ENCODE data around the gene CD96.
"Not testable (repeated sequence)": the region's sequence is repeated elsewhere in the genome, so short reads cannot be mapped to it uniquely, and the experiment has no call there.

Gene CD96

DNA sequence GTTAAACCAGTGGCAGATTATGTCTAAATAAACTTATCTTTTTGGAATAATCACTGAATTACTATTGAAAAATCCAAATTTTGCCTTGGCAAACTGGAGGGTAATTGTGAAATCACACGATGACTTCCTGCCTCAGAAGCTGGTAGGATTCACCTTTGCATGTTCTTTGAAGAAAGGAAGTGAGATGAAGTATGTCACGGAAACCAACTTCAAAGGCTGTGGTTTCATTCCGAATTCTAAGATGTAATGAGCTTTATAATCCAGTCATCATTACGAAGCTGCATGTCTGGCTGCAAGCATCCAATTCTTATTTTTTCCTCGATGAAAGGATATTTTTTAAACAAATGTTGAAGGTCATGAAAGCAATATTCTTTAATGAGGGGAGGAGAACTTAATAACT lies 68.2 kb downstream of the CD96 start:
- Mint-ChIP-seq H3K4me3 (peak overlapping the region; percentile 65), H3K9me3 (peaks cover 7% of the 10 kb centered on the region), H3K4me1 (ENCODE audit: low read depth) (peaks cover 85% of the 10 kb centered on the region), H3K27ac (peak overlapping the region; percentile 93), H3K36me3 (ENCODE audit: low read depth) (peaks cover 85% of the 10 kb centered on the region), H3K27me3 (ENCODE audit: low read depth) (no peaks in the 10 kb centered on the region)
- DNase-seq (ENCODE audit: low spot score), result peak; percentile 66

DNA sequence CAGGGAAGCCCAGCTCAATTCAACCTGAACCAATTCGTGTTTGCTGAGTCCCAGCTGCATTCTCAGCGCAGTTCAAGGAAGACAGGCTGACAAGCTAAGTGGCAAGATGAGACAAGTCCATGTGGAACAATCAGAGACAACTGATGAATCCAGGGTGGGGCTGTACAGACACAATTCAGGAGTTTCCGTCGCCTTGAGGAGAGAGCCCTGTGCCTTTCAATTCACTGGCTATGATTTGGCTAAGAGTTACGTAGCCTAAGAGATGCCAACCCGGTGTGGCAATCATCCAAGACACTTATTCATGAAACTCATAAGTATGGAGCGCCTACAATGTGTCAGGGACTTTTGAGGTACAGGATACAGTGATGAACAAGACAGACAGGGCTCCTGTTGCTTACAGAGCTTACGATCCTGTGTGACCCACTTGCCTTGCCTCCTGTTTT lies 68.6 kb downstream of the CD96 start:
- peak overlapping the region; percentile 93 for H3K27ac Mint-ChIP-seq
- peaks cover 8% of the 10 kb centered on the region for H3K9me3 Mint-ChIP-seq

GRCh38 chr3:111613294-111613693 lies 71.3 kb downstream of the CD96 start:
- Mint-ChIP-seq H3K9me3 (peaks cover 8% of the 10 kb centered on the region), H3K4me1 (ENCODE audit: low read depth) (peaks cover 80% of the 10 kb centered on the region), H3K27me3 (ENCODE audit: low read depth) (no peaks in the 10 kb centered on the region), H3K4me3 (no peak overlapping the region), H3K36me3 (ENCODE audit: low read depth) (peaks cover 86% of the 10 kb centered on the region), H3K27ac (peak overlapping the region; percentile 58)
- peak; percentile 60 for DNase-seq (ENCODE audit: low spot score)

More for the DNA sequence above, 68.6 kb downstream of the CD96 start:
- Mint-ChIP-seq H3K4me1 (ENCODE audit: low read depth) (peaks cover 85% of the 10 kb centered on the region), H3K27me3 (ENCODE audit: low read depth) (no peaks in the 10 kb centered on the region), H3K36me3 (ENCODE audit: low read depth) (peaks cover 85% of the 10 kb centered on the region), H3K4me3 (peak overlapping the region; percentile 65)
- DNase-seq (ENCODE audit: low spot score), result no peak

DNA sequence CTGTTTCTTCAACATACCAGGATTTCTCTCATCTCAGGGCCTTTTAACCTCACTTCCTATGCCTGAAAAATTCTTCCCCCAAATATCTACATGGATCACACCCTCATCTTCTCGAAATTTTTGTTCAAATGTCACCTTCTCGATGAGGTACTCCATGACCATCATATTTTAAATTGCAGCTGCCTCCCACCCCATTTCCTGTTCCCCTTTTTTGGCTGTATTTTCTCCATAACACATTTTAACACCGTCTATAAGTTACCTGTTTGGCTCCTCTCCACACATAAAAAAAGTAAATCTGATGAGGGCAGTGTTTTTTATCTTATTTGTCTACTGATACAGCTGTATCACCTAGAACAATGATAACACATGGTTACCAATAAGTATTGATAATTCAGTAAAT lies 73.9 kb downstream of the CD96 start:
- Mint-ChIP-seq H3K27me3 (ENCODE audit: low read depth) (no peaks in the 10 kb centered on the region), H3K4me3 (peak overlapping the region; percentile 40), H3K36me3 (ENCODE audit: low read depth) (peaks cover 78% of the 10 kb centered on the region), H3K9me3 (peaks cover 4% of the 10 kb centered on the region), H3K27ac (peak overlapping the region; percentile 91), H3K4me1 (ENCODE audit: low read depth) (peaks cover 62% of the 10 kb centered on the region)
- DNase-seq (ENCODE audit: low spot score), result no peak

DNA sequence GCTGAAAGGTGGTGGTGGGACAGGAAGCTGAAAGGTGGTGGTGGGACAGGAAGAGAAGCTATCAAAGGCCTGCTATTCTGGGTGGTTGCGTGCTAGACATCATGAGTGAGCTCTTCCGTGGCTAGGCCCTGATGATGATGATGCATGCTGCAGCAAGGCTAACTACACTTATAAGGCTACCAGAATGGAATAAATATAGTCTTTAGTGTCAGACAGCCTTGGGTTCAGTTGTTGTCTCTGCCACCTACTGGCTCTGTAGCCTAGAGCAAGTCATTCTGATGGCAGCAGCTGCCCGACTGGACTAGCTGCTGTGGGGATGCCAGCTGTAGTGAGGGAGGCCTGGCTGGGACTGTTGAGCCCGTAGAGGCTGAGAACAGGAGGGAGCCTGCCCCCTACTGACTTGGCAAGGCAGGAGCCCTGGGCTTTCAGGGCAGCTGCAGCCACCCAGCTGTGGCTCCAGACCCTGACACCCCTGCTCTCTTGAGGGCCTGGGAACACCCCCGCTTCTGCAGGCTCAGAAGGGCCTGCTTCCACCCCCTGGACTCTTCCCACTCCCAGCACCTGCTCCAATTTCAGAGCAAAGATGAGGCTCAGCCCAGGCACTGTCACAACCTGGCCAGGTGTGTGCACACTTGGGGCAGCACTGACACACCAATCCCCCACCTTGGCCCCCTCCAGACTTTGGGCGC lies 74.6 kb downstream of the CD96 start:
- H3K27me3 Mint-ChIP-seq (ENCODE audit: low read depth), result no peaks in the 10 kb centered on the region
- H3K4me3 Mint-ChIP-seq, result peak overlapping the region; percentile 5
- H3K36me3 Mint-ChIP-seq (ENCODE audit: low read depth), result peaks cover 75% of the 10 kb centered on the region
- peak overlapping the region; percentile 91 for H3K27ac Mint-ChIP-seq
- DNase-seq (ENCODE audit: low spot score), result peak; percentile 71
- H3K9me3 Mint-ChIP-seq, result peaks cover 4% of the 10 kb centered on the region
- peaks cover 55% of the 10 kb centered on the region for H3K4me1 Mint-ChIP-seq (ENCODE audit: low read depth)

GRCh38 chr3:111617406-111617805 lies 75.4 kb downstream of the CD96 start:
- peaks cover 52% of the 10 kb centered on the region for H3K4me1 Mint-ChIP-seq (ENCODE audit: low read depth)

DNA sequence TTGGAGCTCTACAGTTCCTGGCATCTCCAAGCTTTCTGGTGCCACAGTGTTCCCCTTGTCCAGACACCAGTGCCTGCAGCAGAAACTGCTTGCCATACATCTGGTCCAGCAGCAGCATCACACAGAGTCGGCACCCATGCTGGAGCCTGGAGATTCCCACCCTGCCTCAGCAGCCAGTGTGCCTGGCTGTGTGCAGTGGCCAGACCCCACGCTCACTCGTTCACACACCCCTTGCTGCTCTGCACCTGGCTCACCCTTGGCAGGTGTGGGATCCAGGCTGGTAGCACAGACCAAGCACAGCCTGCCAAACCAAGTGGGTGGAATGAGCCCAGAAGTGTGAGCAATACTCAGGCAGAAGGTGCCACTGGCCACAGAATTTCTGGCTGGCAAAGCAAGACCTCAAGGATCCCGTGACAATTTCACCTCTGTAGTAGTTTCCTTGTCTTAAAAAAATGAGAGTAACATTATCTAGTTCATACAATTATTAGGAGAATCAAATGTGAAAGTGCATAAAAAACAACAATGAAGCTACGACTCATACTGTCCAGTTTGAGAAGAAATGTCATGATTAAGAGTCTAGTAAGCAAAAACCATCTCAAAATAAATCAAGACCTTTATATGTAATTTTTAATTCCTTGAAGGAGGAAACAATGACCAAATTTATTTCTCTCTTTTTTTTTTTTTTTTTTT lies 76.1 kb downstream of the CD96 start:
- Mint-ChIP-seq H3K36me3 (ENCODE audit: low read depth) (peaks cover 66% of the 10 kb centered on the region), H3K27ac (peak overlapping the region; percentile 60), H3K27me3 (ENCODE audit: low read depth) (no peaks in the 10 kb centered on the region), H3K4me1 (ENCODE audit: low read depth) (peaks cover 47% of the 10 kb centered on the region), H3K9me3 (peaks cover 4% of the 10 kb centered on the region), H3K4me3 (no peak overlapping the region)
- no peak for DNase-seq (ENCODE audit: low spot score)

More at GRCh38 chr3:111617406-111617805, 75.4 kb downstream of the CD96 start:
- peaks cover 72% of the 10 kb centered on the region for H3K36me3 Mint-ChIP-seq (ENCODE audit: low read depth)
- no peak overlapping the region for H3K4me3 Mint-ChIP-seq
- DNase-seq (ENCODE audit: low spot score), result no peak
- H3K27ac Mint-ChIP-seq, result peak overlapping the region; percentile 91
- H3K27me3 Mint-ChIP-seq (ENCODE audit: low read depth), result no peaks in the 10 kb centered on the region
- peaks cover 4% of the 10 kb centered on the region for H3K9me3 Mint-ChIP-seq

DNA sequence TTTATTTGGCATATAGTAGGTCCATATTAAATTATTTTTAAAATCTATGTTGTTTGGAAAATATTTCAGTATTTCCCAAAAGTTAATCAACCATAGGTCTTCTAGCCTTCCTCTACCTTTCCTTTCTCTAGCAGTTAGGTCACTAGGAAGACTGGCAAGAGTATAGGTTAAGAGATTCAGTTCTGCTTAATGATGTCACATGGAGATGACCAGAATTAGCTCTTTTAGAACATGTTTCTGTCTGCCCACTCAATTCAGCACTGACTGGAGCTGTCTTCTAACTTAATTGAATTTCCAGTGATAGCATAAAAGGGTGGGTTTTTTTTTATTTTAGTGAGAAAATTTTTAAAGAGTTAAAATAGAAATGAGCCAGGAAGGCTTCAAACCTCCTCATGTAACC lies 76.9 kb downstream of the CD96 start:
- Mint-ChIP-seq H3K4me1 (ENCODE audit: low read depth) (peaks cover 41% of the 10 kb centered on the region), H3K9me3 (peaks cover 4% of the 10 kb centered on the region), H3K36me3 (ENCODE audit: low read depth) (peaks cover 64% of the 10 kb centered on the region), H3K27me3 (ENCODE audit: low read depth) (no peaks in the 10 kb centered on the region), H3K4me3 (no peak overlapping the region), H3K27ac (no peak overlapping the region)
- DNase-seq (ENCODE audit: low spot score), result no peak

DNA sequence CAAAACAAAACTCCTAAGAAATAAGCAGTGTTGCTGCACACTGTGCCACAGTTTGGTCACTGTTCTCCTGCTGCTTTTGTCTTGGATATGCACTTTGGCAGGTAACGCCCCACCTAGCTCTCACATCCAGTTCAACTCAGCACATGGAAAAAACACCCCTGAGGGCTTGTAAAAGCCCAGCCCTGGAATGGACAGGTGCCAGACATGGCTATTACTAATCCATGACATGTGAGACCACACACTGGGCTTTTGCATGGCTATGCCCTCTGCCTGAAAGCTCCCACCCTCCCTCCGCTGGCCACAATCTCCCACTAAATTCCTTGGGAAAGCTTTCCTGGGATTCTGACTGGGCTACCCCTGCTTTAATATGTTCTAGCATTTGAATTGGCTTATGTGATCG lies 77.8 kb downstream of the CD96 start:
- H3K36me3 Mint-ChIP-seq (ENCODE audit: low read depth), result peaks cover 64% of the 10 kb centered on the region
- H3K4me1 Mint-ChIP-seq (ENCODE audit: low read depth), result peaks cover 39% of the 10 kb centered on the region
- H3K9me3 Mint-ChIP-seq, result peaks cover 7% of the 10 kb centered on the region
- H3K4me3 Mint-ChIP-seq, result no peak overlapping the region
- H3K27me3 Mint-ChIP-seq (ENCODE audit: low read depth), result no peaks in the 10 kb centered on the region
- H3K27ac Mint-ChIP-seq, result no peak overlapping the region
- DNase-seq (ENCODE audit: low spot score), result no peak

DNA sequence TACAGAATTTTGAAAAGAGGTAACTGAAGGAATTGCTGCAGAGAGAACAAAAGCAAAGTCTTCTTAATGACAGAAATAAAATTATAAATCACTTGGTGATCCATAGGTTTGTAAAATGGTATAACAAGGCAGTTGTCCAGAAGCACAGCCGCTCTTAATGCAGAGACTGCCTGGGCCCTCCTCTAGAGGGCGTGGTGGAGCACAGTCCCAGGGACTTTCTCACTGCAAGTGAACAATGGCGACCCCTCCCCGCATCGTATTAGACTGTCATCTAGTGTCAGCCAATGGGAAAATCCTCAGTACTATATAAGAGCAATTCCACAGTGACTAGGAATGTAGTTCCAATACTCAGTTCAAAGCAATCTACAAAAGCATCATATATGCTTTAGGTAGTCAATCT lies 79.5 kb downstream of the CD96 start:
- Mint-ChIP-seq H3K4me3 (no peak overlapping the region), H3K27ac (no peak overlapping the region), H3K27me3 (ENCODE audit: low read depth) (no peaks in the 10 kb centered on the region), H3K36me3 (ENCODE audit: low read depth) (peaks cover 63% of the 10 kb centered on the region), H3K9me3 (peaks cover 10% of the 10 kb centered on the region), H3K4me1 (ENCODE audit: low read depth) (peaks cover 24% of the 10 kb centered on the region)
- DNase-seq (ENCODE audit: low spot score), result no peak

- Mint-ChIP-seq H3K36me3 (ENCODE audit: low read depth) (peaks cover 86% of the 10 kb centered on the region), H3K4me3 (no peak overlapping the region), H3K9me3 (peaks cover 64% of the 10 kb centered on the region), H3K4me1 (ENCODE audit: low read depth) (peaks cover 11% of the 10 kb centered on the region), H3K27me3 (ENCODE audit: low read depth) (no peaks in the 10 kb centered on the region), H3K27ac (no peak overlapping the region)
- no peak for DNase-seq (ENCODE audit: low spot score)
These were observed 85.1 kb downstream of the CD96 start for GRCh38 chr3:111627092-111627491.

GRCh38 chr3:111629018-111629417 lies 87.0 kb downstream of the CD96 start:
- H3K4me1 Mint-ChIP-seq (ENCODE audit: low read depth); H3K27me3 Mint-ChIP-seq (ENCODE audit: low read depth); H3K4me3 Mint-ChIP-seq; H3K27ac Mint-ChIP-seq; DNase-seq (ENCODE audit: low spot score): not testable (repeated sequence)
- Mint-ChIP-seq H3K36me3 (ENCODE audit: low read depth) (peaks cover 93% of the 10 kb centered on the region), H3K9me3 (peaks cover 74% of the 10 kb centered on the region)

DNA sequence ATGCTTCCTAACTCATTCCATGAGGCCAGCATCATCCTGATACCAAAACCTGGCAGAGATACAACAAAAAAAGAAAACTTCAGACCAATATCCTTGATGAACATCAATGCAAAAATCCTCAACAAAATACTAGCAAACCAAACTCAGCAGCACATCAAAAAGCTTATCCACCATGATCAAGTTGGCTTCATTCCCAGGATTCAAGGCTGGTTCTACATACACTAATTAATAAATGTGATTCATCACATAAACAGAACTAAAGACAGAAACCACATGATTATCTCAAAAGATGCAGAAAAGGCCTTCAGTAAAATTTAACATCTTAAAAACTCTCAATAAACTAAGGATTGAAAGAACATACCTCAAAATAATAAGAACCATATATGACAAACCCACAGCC lies 88.6 kb downstream of the CD96 start:
- not testable (repeated sequence) for H3K4me3 Mint-ChIP-seq; H3K27ac Mint-ChIP-seq; H3K27me3 Mint-ChIP-seq (ENCODE audit: low read depth); H3K4me1 Mint-ChIP-seq (ENCODE audit: low read depth); DNase-seq (ENCODE audit: low spot score)
- peaks cover 90% of the 10 kb centered on the region for H3K36me3 Mint-ChIP-seq (ENCODE audit: low read depth)
- H3K9me3 Mint-ChIP-seq, result peaks cover 69% of the 10 kb centered on the region

DNA sequence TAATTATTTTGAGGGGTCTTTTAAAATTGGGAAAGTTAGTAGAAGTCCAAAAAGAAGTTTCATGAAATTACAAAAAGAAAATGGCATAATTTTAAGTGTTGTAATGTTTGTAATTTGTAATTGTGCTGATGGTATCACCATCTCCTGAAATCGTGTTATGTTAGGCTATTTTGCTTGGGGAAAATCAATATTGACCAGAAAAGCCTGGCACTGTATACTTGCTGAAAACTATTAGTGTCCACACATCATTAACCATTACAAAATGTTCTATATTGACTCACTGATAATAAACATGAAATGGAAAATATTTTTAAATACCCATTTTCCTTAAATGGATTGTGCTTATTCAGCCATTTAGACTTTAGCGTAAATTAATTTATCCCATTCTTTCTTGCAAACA lies 93.4 kb downstream of the CD96 start:
- Mint-ChIP-seq H3K4me3 (no peak overlapping the region), H3K9me3 (peaks cover 45% of the 10 kb centered on the region), H3K27ac (no peak overlapping the region), H3K36me3 (ENCODE audit: low read depth) (peaks cover 93% of the 10 kb centered on the region), H3K4me1 (ENCODE audit: low read depth) (no peaks in the 10 kb centered on the region), H3K27me3 (ENCODE audit: low read depth) (no peaks in the 10 kb centered on the region)
- no peak for DNase-seq (ENCODE audit: low spot score)

Data from T-helper 2 cell treated with Interferon-gamma antibody and Interleukin-4, amounts not matched to agents 5 μg/mL and 100 μg/mL, for 36 hours (primary cell).